ENCODE measurements around the gene MARK1. TPM values are rescaled to one million over a fixed set of nuclear protein-coding genes. Genes with fewer than 3 reads are reported as not detected.

MARK1 gene
- total RNA-seq, 4 donors from 2014 or later = 13.0 to 32.9 (median 21.1) TPM

DNA sequence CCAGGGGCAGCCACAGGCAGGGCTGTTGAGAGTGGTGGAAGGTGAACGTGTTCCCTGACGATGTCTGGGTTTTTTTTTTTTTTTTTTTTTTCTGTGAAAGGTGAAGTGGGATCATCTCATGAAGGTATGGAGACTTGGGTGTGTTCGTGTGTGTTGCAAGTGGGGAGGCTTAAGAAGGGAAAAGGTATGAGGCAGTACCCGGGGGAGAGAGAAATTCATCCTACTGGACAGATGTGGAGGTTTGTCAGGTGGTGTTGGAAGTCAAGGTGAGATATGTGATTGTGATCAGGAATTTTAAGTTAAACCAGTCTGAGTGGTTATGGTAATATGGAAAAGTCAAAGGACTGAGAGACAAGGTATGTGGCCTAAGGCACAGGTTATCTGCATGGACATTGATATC, 167.5 kb downstream of the MARK1 start:
- 89 to 92% methylated on average over 3 of the region's 4 CpGs for WGBS, 2 donors (ENCODE audit: low coverage in 1 of 2)
- Histone ChIP-seq H3K9me3 (no peaks in the 10 kb centered on the region), H3K4me1 (peaks cover 0 to 20% (median 0%) of the 10 kb centered on the region in 3 donors), H3K27ac (no peak overlapping the region), H3K4me3 (no peak overlapping the region), H3K36me3 (peaks cover 0 to 15% of the 10 kb centered on the region in 2 donors), H3K27me3 (peaks cover 3% of the 10 kb centered on the region)
- TF ChIP-seq EP300 (IDR thresholded peaks at IDR 0.05) = no peak
- no peak for TF ChIP-seq POLR2AphosphoS5 (IDR thresholded peaks at IDR 0.05)
- TF ChIP-seq, protein P1, sequence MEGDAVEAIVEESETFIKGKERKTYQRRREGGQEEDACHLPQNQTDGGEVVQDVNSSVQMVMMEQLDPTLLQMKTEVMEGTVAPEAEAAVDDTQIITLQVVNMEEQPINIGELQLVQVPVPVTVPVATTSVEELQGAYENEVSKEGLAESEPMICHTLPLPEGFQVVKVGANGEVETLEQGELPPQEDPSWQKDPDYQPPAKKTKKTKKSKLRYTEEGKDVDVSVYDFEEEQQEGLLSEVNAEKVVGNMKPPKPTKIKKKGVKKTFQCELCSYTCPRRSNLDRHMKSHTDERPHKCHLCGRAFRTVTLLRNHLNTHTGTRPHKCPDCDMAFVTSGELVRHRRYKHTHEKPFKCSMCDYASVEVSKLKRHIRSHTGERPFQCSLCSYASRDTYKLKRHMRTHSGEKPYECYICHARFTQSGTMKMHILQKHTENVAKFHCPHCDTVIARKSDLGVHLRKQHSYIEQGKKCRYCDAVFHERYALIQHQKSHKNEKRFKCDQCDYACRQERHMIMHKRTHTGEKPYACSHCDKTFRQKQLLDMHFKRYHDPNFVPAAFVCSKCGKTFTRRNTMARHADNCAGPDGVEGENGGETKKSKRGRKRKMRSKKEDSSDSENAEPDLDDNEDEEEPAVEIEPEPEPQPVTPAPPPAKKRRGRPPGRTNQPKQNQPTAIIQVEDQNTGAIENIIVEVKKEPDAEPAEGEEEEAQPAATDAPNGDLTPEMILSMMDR (IDR thresholded peaks at IDR 0.05) = no peak
- no peak for TF ChIP-seq POLR2A (IDR thresholded peaks at IDR 0.05)
- ATAC-seq = no peak

DNA sequence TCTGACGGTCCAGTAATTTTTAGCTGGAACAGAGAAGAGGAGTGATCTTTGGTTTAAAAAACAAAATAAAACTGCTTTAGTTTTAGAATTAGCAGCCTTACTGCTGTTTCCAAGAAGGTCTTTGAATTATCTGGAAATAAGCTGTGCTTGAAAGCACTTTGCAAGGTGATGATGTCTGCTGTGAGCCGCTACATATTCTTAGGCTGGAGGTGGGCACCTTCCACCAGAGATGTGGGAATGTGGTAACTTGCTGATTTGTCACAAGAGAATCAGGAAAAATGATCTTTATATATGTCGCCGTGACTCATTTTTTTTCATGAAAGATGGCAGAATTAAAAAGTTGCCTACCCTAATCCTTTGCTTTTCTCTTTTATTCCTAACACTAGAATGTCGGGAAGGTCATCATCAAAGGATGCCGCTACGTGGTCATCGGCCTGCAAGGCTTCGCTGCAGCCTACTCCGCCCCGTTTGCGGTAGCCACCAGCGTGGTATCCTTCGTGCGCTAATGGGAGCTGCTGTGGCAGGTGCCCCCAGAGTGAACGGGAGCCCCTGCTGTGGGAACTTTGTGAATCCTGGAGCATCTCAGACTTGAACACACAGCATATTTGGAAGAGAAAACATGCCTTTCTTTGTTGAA, 168.4 kb downstream of the MARK1 start:
- H3K4me1 ChIP-seq = peaks cover 0 to 18% (median 0%) of the 10 kb centered on the region in 3 donors
- TF ChIP-seq EP300 (IDR thresholded peaks at IDR 0.05) = no peak
- TF ChIP-seq POLR2A (IDR thresholded peaks at IDR 0.05) = no peak
- no peak for TF ChIP-seq POLR2AphosphoS5 (IDR thresholded peaks at IDR 0.05)
- TF ChIP-seq, protein P1 (IDR thresholded peaks at IDR 0.05) = no peak
- 88 to 93% methylated on average over 8 to 12 of the region's 16 CpGs for WGBS, 2 donors (ENCODE audit: low coverage in 1 of 2)
- H3K4me3 ChIP-seq = no peak overlapping the region
- peaks cover 0 to 15% of the 10 kb centered on the region in 2 donors for H3K36me3 ChIP-seq
- H3K27me3 ChIP-seq = no peaks in the 10 kb centered on the region
- no peaks in the 10 kb centered on the region for H3K9me3 ChIP-seq
- H3K27ac ChIP-seq = no peak overlapping the region
- ATAC-seq = no peak

DNA sequence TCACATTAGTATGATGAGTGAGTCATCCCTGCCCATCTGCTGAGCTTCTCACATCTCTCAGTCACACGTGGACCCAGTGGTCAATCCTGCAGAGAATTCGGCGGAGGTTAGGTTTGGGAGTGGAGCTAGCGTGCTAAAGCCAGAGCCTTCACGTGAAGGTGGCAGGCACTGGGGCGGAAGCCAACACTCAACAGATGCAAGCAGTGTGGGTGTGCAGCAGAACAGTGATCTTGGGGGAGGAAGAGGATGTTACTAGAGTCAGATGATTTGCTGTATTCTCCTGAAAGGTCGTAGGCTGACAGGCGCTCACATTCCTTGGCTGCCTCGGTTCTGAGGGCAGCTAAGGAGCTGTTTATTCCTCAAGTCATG, 168.9 kb downstream of the MARK1 start:
- no peaks in the 10 kb centered on the region for H3K9me3 ChIP-seq
- H3K36me3 ChIP-seq = peaks cover 0 to 15% of the 10 kb centered on the region in 2 donors
- 57 to 62% methylated on average over 4 to 8 of the region's 9 CpGs for WGBS, 2 donors (ENCODE audit: low coverage in 1 of 2)
- H3K27ac ChIP-seq = no peak overlapping the region
- TF ChIP-seq, protein P1 (IDR thresholded peaks at IDR 0.05) = no peak
- no peak for TF ChIP-seq POLR2AphosphoS5 (IDR thresholded peaks at IDR 0.05)
- no peak for TF ChIP-seq EP300 (IDR thresholded peaks at IDR 0.05)
- TF ChIP-seq POLR2A (IDR thresholded peaks at IDR 0.05) = no peak
- ATAC-seq = no peak
- H3K4me1 ChIP-seq = peaks cover 0 to 13% (median 0%) of the 10 kb centered on the region in 3 donors
- no peak overlapping the region for H3K4me3 ChIP-seq
- H3K27me3 ChIP-seq = no peaks in the 10 kb centered on the region

DNA sequence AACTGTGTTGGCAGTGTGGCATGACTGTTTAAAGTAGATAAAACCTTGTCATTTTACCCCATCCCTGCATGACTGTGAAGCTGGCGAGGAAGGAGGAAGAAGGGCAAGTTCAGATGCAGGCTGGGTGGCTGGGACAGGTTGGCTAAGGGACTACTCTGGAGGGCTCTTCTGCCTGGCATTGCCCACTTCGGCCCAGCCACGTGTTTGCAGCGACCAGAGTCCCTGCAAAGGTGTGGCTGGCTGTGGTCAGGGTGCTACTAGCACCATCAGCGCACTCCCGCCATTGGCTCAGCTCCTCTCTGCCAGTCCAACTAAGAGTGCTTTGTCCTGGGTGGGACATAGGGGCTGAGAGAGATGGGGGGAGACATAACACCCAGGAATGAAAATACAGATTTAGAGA, 169.4 kb downstream of the MARK1 start:
- Histone ChIP-seq H3K27ac (no peak overlapping the region), H3K4me1 (peaks cover 0 to 11% (median 0%) of the 10 kb centered on the region in 3 donors), H3K27me3 (no peaks in the 10 kb centered on the region), H3K9me3 (no peaks in the 10 kb centered on the region), H3K36me3 (peaks cover 0 to 15% of the 10 kb centered on the region in 2 donors), H3K4me3 (no peak overlapping the region)
- ATAC-seq = no peak
- TF ChIP-seq, protein P1 (IDR thresholded peaks at IDR 0.05) = no peak
- TF ChIP-seq POLR2A (IDR thresholded peaks at IDR 0.05) = no peak
- TF ChIP-seq POLR2AphosphoS5 (IDR thresholded peaks at IDR 0.05) = no peak
- no peak for TF ChIP-seq EP300 (IDR thresholded peaks at IDR 0.05)
- WGBS, 2 donors (ENCODE audit: low coverage in 1 of 2) = 80% methylated on average over 1 of the region's 6 CpGs; no CpG with 5 or more reads in 1 of the 2 donors

DNA sequence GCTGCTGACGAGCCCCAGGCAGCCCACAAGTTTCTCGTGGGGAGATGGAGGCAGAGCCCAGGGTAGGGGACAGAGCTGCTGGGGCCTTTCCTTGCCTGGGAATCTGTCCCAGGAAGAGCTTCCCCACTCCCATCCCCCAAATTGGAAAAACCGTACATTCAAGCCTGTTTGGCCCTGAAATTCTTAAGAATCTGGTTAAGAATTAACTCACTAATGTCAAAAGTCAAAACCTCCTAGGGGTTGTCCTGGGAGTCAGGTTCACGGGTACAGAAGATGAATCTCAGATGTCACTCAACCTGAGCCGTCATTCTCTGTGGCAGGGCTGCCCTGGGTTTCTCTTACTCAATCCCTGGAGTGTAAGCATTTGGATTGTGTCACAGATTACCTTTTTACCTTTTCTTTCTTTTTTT, 170.7 kb downstream of the MARK1 start:
- no peak overlapping the region for H3K27ac ChIP-seq
- WGBS, 2 donors (ENCODE audit: low coverage in 1 of 2) = 80 to 100% methylated on average over 3 to 5 of the region's 5 CpGs
- ATAC-seq = no peak
- peaks cover 0 to 15% of the 10 kb centered on the region in 2 donors for H3K36me3 ChIP-seq
- no peak for TF ChIP-seq EP300 (IDR thresholded peaks at IDR 0.05)
- no peak for TF ChIP-seq POLR2A (IDR thresholded peaks at IDR 0.05)
- TF ChIP-seq, protein P1 (IDR thresholded peaks at IDR 0.05) = no peak
- no peak for TF ChIP-seq POLR2AphosphoS5 (IDR thresholded peaks at IDR 0.05)
- H3K4me1 ChIP-seq = peaks cover 0 to 11% (median 0%) of the 10 kb centered on the region in 3 donors
- H3K9me3 ChIP-seq = no peaks in the 10 kb centered on the region
- no peaks in the 10 kb centered on the region for H3K27me3 ChIP-seq
- H3K4me3 ChIP-seq = no peak overlapping the region
